GM19240 (cell line): Measurements from ENCODE around the gene NCOA6.
"Not testable (repeated sequence)": the region's sequence is repeated elsewhere in the genome, so short reads cannot be mapped to it uniquely, and the experiment has no call there.

ENCODE experiments used
- DNase-seq: peaks from one replicate; pipeline ENCODE4 v3.0.0; 2011; ENCODE audit warnings: low spot score; ENCODE audit not compliant: insufficient read length

Gene NCOA6

GRCh38 chr20:34720266-34720665 lies 105.2 kb downstream of the NCOA6 start:
- DNase-seq: no peak

- peak; percentile 56 for DNase-seq
These were observed 106.0 kb downstream of the NCOA6 start for GRCh38 chr20:34719242-34720017.

- DNase-seq: no peak
These were observed 108.0 kb downstream of the NCOA6 start for GRCh38 chr20:34717230-34718095.

- no peak for DNase-seq
These were observed 108.6 kb downstream of the NCOA6 start for GRCh38 chr20:34716921-34717229.

- DNase-seq: no peak
These were observed 110.1 kb downstream of the NCOA6 start for GRCh38 chr20:34715384-34715783.

- DNase-seq: not testable (repeated sequence)
These were observed 111.4 kb downstream of the NCOA6 start for GRCh38 chr20:34713944-34714515.

- no peak for DNase-seq
These were observed 112.1 kb downstream of the NCOA6 start for GRCh38 chr20:34713194-34713943.

GRCh38 chr20:34712525-34713192 lies 112.8 kb downstream of the NCOA6 start:
- DNase-seq: no peak

GRCh38 chr20:34711813-34712430 lies 113.5 kb downstream of the NCOA6 start:
- DNase-seq: no peak

- no peak for DNase-seq
These were observed 114.4 kb downstream of the NCOA6 start for GRCh38 chr20:34710861-34711574.

- no peak for DNase-seq
These were observed 114.9 kb downstream of the NCOA6 start for GRCh38 chr20:34710568-34710839.

GRCh38 chr20:34709831-34710567 lies 115.5 kb downstream of the NCOA6 start:
- no peak for DNase-seq

- peak; percentile 56 for DNase-seq
These were observed 116.2 kb downstream of the NCOA6 start for GRCh38 chr20:34709044-34709830.

GRCh38 chr20:34708621-34709043 lies 116.8 kb downstream of the NCOA6 start:
- DNase-seq: no peak

- DNase-seq: no peak
These were observed 118.3 kb downstream of the NCOA6 start for GRCh38 chr20:34706912-34707784.

- no peak for DNase-seq
These were observed 119.1 kb downstream of the NCOA6 start for GRCh38 chr20:34706302-34706875.
